SH-SY5Y (cell line): ENCODE measurements around the gene LPIN3.

Experiments used
- GATA2 ChIP-seq: IDR thresholded peaks from 2 replicates; pipeline ENCODE4 v1.6.1; 2011; ENCODE audit warnings: mild to moderate bottlenecking, low read depth, low read length
- GATA3 ChIP-seq: IDR thresholded peaks from 2 replicates; pipeline ENCODE4 v1.6.1; 2011; ENCODE audit warnings: low read depth, mild to moderate bottlenecking, low read length, moderate library complexity

- no peak for TF ChIP-seq GATA2
- no peak for TF ChIP-seq GATA3
Measured at GRCh38 chr20:41364236-41364855, 23.7 kb downstream of the LPIN3 start.
